ENCODE data around the gene EXOSC1.

The EXOSC1 gene

GRCh38 chr10:97400665-97401454 lies 44.9 kb downstream of the EXOSC1 start, which contains the start of gene RRP12:
Gene RRP12 (minus strand): TSS chr10:97401340. CDS start chr10:97401231, 109 bp downstream.
- H3K9me3 ChIP-seq (ENCODE audit: insufficient read depth, low read length), result no peaks in the 10 kb centered on the region
- peaks cover 4% of the 10 kb centered on the region; the same call in 1 of the 2 replicates for H3K36me3 ChIP-seq (ENCODE audit: low read length)
- peak within 1 kb of the TSS; percentile 93 for H3K4me2 ChIP-seq (ENCODE audit: low read depth, low read length, poor library complexity, severe bottlenecking)
- H3K9me2 ChIP-seq (replicated peaks; ENCODE audit: insufficient read depth, low read length), result no peaks in the 10 kb centered on the region
- peak within 1 kb of the TSS; percentile 65 for H3K9ac ChIP-seq (ENCODE audit: low read length)
- H3F3A ChIP-seq (ENCODE audit: insufficient read depth), result no peaks in the 10 kb centered on the region
- H2AFZ ChIP-seq (ENCODE audit: low read depth, low read length, severe bottlenecking), result peak within 1 kb of the TSS; percentile 77
- no peak within 1 kb of the TSS for H3K27ac ChIP-seq (ENCODE audit: low read depth, low read length)
- no peaks in the 10 kb centered on the region for H3K27me3 ChIP-seq (ENCODE audit: low read length)
- TF ChIP-seq EZH2phosphoT487 (conservative IDR thresholded peaks at IDR 0.05; ENCODE audit: low read length) (no peak), CTCF (IDR thresholded peaks at IDR 0.05; ENCODE audit: insufficient read depth, low read length, poor library complexity, severe bottlenecking) (no peak)
- no peaks in the 10 kb centered on the region for H4K20me1 ChIP-seq (ENCODE audit: low read depth, low read length)
- peaks cover 17% of the 10 kb centered on the region; the same call in 1 of the 2 replicates for H3K79me2 ChIP-seq (ENCODE audit: insufficient read depth, low read length)
- H3K4me3 ChIP-seq (ENCODE audit: insufficient read depth, low read length, poor library complexity, severe bottlenecking), result peak within 1 kb of the TSS; percentile 90

- H3K9me3 ChIP-seq (ENCODE audit: insufficient read depth, low read length), result no peaks in the 10 kb centered on the region
- peak overlapping the region; percentile 65 for H3K9ac ChIP-seq (ENCODE audit: low read length)
- peaks cover 4% of the 10 kb centered on the region; the same call in 1 of the 2 replicates for H3K36me3 ChIP-seq (ENCODE audit: low read length)
- H3K4me2 ChIP-seq (ENCODE audit: low read depth, low read length, poor library complexity, severe bottlenecking), result peak overlapping the region; percentile 93
- TF ChIP-seq EZH2phosphoT487 (conservative IDR thresholded peaks at IDR 0.05; ENCODE audit: low read length), result no peak
- TF ChIP-seq CTCF (IDR thresholded peaks at IDR 0.05; ENCODE audit: insufficient read depth, low read length, poor library complexity, severe bottlenecking), result no peak
- no peaks in the 10 kb centered on the region for H3K9me2 ChIP-seq (replicated peaks; ENCODE audit: insufficient read depth, low read length)
- H4K20me1 ChIP-seq (ENCODE audit: low read depth, low read length), result no peaks in the 10 kb centered on the region
- peak overlapping the region; percentile 77 for H2AFZ ChIP-seq (ENCODE audit: low read depth, low read length, severe bottlenecking)
- H3F3A ChIP-seq (ENCODE audit: insufficient read depth), result no peaks in the 10 kb centered on the region
- peak overlapping the region; percentile 90 for H3K4me3 ChIP-seq (ENCODE audit: insufficient read depth, low read length, poor library complexity, severe bottlenecking)
- H3K79me2 ChIP-seq (ENCODE audit: insufficient read depth, low read length), result peaks cover 17% of the 10 kb centered on the region; the same call in 1 of the 2 replicates
- H3K27me3 ChIP-seq (ENCODE audit: low read length), result no peaks in the 10 kb centered on the region
- no peak overlapping the region for H3K27ac ChIP-seq (ENCODE audit: low read depth, low read length)
These were observed 45.8 kb downstream of the EXOSC1 start for GRCh38 chr10:97399843-97400545.

GRCh38 chr10:97396056-97396455 lies 49.8 kb downstream of the EXOSC1 start:
- no peak overlapping the region for H3K4me3 ChIP-seq (ENCODE audit: insufficient read depth, low read length, poor library complexity, severe bottlenecking)
- no peaks in the 10 kb centered on the region for H3K9me3 ChIP-seq (ENCODE audit: insufficient read depth, low read length)
- no peak for TF ChIP-seq EZH2phosphoT487 (conservative IDR thresholded peaks at IDR 0.05; ENCODE audit: low read length)
- TF ChIP-seq CTCF (IDR thresholded peaks at IDR 0.05; ENCODE audit: insufficient read depth, low read length, poor library complexity, severe bottlenecking), result no peak
- no peaks in the 10 kb centered on the region for H3K9me2 ChIP-seq (replicated peaks; ENCODE audit: insufficient read depth, low read length)
- no peak overlapping the region for H2AFZ ChIP-seq (ENCODE audit: low read depth, low read length, severe bottlenecking)
- no peak overlapping the region for H3K9ac ChIP-seq (ENCODE audit: low read length)
- H3K27me3 ChIP-seq (ENCODE audit: low read length), result no peaks in the 10 kb centered on the region
- no peaks in the 10 kb centered on the region for H3F3A ChIP-seq (ENCODE audit: insufficient read depth)
- H3K27ac ChIP-seq (ENCODE audit: low read depth, low read length), result no peak overlapping the region
- no peak overlapping the region for H3K4me2 ChIP-seq (ENCODE audit: low read depth, low read length, poor library complexity, severe bottlenecking)
- no peaks in the 10 kb centered on the region for H4K20me1 ChIP-seq (ENCODE audit: low read depth, low read length)
- H3K79me2 ChIP-seq (ENCODE audit: insufficient read depth, low read length), result peaks cover 17% of the 10 kb centered on the region; the same call in 1 of the 2 replicates
- peaks cover 7% of the 10 kb centered on the region; the same call in 1 of the 2 replicates for H3K36me3 ChIP-seq (ENCODE audit: low read length)
